GDM1 (cell line): ENCODE data around the gene PTPRK.

Experiments used
- DNase-seq: peaks from one replicate; lab custom pipeline; 2025; lab: John Stamatoyannopoulos, UW

Gene PTPRK

GRCh38 chr6:128339635-128340450 is 180.6 kb downstream of the PTPRK start:
- no peak for DNase-seq

- DNase-seq = no peak
Observed at GRCh38 chr6:128337619-128338018, 182.8 kb downstream of the PTPRK start.

GRCh38 chr6:128336436-128337095 is 183.8 kb downstream of the PTPRK start:
- no peak for DNase-seq

GRCh38 chr6:128335963-128336362 is 184.4 kb downstream of the PTPRK start:
- DNase-seq = no peak

- no peak for DNase-seq
Observed at GRCh38 chr6:128333581-128334223, 186.7 kb downstream of the PTPRK start.

GRCh38 chr6:128327890-128328289 is 192.5 kb downstream of the PTPRK start:
- DNase-seq = peak; percentile 8

- no peak for DNase-seq
Observed at GRCh38 chr6:128323011-128323410, 197.4 kb downstream of the PTPRK start.

GRCh38 chr6:128319946-128320345 is 200.5 kb downstream of the PTPRK start:
- DNase-seq = no peak

GRCh38 chr6:128319157-128319556 is 201.2 kb downstream of the PTPRK start:
- DNase-seq = no peak

GRCh38 chr6:128316258-128316929 is 204.0 kb downstream of the PTPRK start:
- no peak for DNase-seq

- DNase-seq = no peak
Observed at GRCh38 chr6:128314190-128314589, 206.2 kb downstream of the PTPRK start.

GRCh38 chr6:128311944-128312570 is 208.3 kb downstream of the PTPRK start:
- peak; percentile 11 for DNase-seq

GRCh38 chr6:128310451-128310850 is 209.9 kb downstream of the PTPRK start:
- DNase-seq = peak; percentile 37

GRCh38 chr6:128307671-128308070 is 212.7 kb downstream of the PTPRK start:
- DNase-seq = no peak

- no peak for DNase-seq
Observed at GRCh38 chr6:128305976-128306375, 214.4 kb downstream of the PTPRK start.

GRCh38 chr6:128305228-128305627 is 215.2 kb downstream of the PTPRK start:
- DNase-seq = no peak

GRCh38 chr6:128303870-128304269 is 216.5 kb downstream of the PTPRK start:
- DNase-seq = no peak

GRCh38 chr6:128302942-128303341 is 217.5 kb downstream of the PTPRK start:
- DNase-seq = no peak

- no peak for DNase-seq
Observed at GRCh38 chr6:128295670-128296069, 224.7 kb downstream of the PTPRK start.

GRCh38 chr6:128290221-128290620 is 230.2 kb downstream of the PTPRK start:
- DNase-seq = no peak

GRCh38 chr6:128284128-128284527 is 236.3 kb downstream of the PTPRK start:
- no peak for DNase-seq

GRCh38 chr6:128282961-128283360 is 237.4 kb downstream of the PTPRK start:
- no peak for DNase-seq
